Stimulated activated CD4-positive, alpha-beta T cell treated with anti-CD3 and anti-CD28 coated beads, Interleukin-2, amount 100 ng/mL, for 24 hours (primary cell): Measurements from ENCODE around the gene TMX4.
"Not testable (repeated sequence)": the region's sequence is repeated elsewhere in the genome, so short reads cannot be mapped to it uniquely, and the experiment has no call there.

Source experiments
- DNase-seq, 2 donors: peaks; one replicate each; pipeline ENCODE4 v3.0.0-alpha.2; 2020

TMX4 gene

GRCh38 chr20:7966176-7966575 lies 53.4 kb downstream of the TMX4 start:
- no peak for DNase-seq

GRCh38 chr20:7959484-7959883 lies 60.1 kb downstream of the TMX4 start:
- DNase-seq = no peak

- not testable (repeated sequence) for DNase-seq
These were observed 63.0 kb downstream of the TMX4 start for GRCh38 chr20:7956561-7956960.

GRCh38 chr20:7950387-7950786 lies 69.2 kb downstream of the TMX4 start:
- DNase-seq = no peak

GRCh38 chr20:7943891-7944290 lies 75.7 kb downstream of the TMX4 start:
- no peak for DNase-seq

GRCh38 chr20:7940341-7940740 lies 79.2 kb downstream of the TMX4 start, which contains the start of gene HAO1:
Gene HAO1, minus strand, starts transcription at chr20:7940458. Its CDS starts 36 bp downstream, at chr20:7940422.
- DNase-seq = no peak

- no peak for DNase-seq
These were observed 79.9 kb downstream of the TMX4 start for GRCh38 chr20:7939663-7940062.

- DNase-seq = no peak
These were observed 81.5 kb downstream of the TMX4 start for GRCh38 chr20:7938058-7938457.

GRCh38 chr20:7937328-7937727 lies 82.2 kb downstream of the TMX4 start:
- no peak for DNase-seq

GRCh38 chr20:7935027-7935551 lies 84.5 kb downstream of the TMX4 start:
- DNase-seq = no peak

GRCh38 chr20:7933346-7933745 lies 86.2 kb downstream of the TMX4 start:
- no peak for DNase-seq

- DNase-seq = no peak
These were observed 89.2 kb downstream of the TMX4 start for GRCh38 chr20:7930343-7930742.
